NCI-H82 (cell line): ENCODE data around the gene ZBTB34.

ENCODE experiments used
- DNase-seq: peaks from one replicate; lab custom pipeline; 2025; lab: John Stamatoyannopoulos, UW

Gene ZBTB34

DNA sequence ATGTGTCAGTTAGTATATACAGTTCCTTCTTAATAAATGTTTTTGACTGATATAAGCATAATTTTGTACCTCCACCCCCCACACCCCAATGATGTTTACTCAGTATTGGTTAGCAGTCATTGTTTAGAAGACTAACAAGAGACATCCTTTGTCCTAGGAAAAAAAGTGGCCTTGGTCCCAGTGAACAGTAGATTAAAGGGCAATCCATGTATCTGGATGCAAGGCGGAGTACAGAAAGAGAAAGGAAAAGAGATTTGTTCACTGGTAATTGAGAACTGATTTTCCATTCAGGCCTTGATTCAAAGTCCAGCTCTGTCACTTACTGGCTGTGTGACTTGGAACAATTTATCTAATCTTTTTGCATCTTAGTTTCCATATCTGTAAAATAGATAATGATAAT lies 58.8 kb downstream of the ZBTB34 start:
- no peak for DNase-seq

DNA sequence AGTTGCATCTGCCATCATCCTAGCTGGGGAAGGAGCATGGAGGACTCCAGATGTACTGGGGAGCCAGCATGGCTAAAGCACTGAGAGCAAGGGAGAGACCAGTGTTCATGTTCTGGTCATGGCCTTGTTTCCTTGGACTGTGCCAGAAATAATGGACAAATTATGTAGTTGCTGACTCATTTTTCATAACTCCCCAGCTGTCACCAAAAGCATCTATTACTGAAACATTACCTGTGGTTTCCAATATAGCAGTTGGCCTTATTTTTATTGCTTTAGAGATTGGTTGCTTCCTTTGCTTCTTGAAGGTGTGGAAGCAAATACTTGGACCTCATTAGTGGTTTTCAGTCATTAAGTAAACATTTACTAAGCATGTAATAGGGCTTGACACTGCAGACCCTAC lies 65.4 kb downstream of the ZBTB34 start:
- no peak for DNase-seq

DNA sequence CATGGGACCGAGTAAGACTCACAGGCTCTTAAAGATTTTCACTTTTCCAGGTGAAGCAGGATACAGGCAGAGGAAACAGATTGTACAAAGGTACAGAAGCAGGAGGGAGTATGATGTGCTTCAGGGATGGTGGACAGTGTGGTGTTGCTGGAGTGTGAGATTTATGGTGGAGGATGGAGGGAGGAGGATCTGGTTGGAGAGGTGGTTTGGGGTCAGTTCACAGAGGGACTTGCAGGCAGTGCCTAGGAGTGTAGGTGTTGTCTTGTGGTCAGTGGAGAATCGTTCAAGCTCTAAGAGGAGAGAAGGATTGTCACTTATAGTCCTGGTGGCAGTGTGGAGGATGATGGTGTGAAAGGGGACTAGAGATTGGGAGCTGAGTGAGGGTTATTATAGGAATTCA lies 65.9 kb downstream of the ZBTB34 start:
- DNase-seq = no peak

DNA sequence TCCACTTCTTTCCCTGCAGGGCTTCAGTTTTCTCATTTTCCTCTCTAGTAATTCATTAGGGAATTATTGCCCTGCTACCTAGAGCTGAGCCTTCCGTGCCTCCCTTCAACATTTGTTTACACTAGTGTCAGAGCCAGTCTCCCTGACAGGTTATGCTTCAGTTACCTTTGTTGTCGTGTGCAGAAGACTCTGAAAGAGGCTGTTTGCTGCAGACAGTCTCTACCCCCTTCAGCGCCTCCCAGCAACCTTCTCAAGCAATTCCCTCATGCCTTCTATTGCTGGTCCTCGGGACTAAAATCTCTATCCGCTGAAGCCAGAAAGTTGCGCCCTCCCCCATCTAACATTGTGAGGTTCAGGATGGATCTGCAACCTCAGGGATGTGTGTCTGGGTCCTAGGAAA lies 67.0 kb downstream of the ZBTB34 start:
- DNase-seq = no peak

DNA sequence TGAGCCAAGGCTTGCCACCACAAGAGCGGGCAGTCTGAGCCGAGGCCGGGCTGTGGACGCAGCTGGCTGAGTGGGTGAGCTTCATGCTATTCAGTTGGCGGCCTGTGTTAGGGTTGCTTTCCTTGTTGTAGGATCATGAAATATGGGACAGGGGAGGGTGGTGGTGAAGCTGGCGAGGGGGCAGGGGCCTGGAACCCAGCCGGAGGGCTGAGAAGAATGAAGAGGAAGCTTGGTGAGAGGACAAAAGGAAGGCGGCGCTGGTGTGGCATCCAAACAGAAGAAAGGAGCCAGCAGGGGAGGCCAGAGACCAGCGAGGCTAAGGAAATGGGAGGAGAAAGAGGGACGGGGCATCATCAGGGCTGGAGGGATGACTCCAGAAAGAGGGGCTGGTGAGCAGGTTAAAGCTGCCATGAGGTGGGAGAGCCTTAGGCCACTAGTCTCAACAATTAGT lies 72.5 kb downstream of the ZBTB34 start:
- no peak for DNase-seq

DNA sequence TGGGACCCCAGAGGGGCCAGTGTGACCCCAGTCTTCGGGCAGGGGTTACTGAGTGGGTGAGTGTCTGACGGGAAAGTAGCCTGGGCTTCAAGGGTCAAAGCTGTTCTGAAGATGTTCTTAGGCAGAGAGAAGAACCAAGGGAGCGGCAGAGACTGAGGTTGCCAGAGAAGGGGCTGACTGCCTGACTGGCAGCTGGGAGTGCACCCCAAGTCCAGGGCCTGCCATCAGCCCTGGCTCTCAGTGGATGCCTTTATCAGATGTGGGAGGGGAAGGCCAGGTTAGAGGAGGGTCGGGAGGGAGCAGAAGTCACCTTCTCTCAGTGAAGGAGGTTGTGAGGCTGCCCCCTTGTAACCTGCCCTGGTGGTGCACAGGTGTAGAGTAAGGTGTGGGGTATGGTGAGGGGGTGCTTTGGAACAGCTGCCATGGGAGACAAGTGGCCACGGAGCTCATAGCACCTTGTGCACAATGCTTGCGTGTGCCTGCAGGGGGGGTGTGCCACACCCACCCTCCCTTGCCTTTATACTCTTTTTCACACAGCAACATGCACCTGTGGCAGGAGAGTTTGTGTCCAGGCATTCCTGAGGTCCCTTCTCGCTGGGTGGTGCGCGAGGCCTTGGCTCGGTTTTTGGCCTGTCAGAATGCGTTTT lies 73.0 kb downstream of the ZBTB34 start:
- no peak for DNase-seq

DNA sequence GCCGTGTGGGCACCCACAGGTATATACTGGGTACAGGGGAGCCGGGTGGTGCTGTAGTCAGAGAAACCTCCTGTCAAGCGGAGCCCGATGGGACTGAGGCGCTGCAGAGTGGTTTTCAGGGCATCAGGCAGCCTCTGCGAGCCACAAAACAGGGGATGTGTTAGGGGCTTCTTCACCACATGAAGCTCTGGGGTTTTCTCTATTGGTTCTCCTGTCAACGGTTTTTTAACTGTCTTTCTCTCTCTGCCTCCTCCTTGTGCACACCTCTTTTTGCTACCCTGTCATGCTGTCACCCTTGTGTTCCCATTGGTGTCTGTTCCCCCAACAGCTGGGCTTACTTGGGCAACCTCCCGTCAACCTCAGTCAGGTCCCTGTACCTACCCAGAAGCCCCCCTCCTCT lies 74.0 kb downstream of the ZBTB34 start:
- DNase-seq = no peak
